Measurements from ENCODE around the gene EHBP1L1.
"Not testable (repeated sequence)": the region's sequence is repeated elsewhere in the genome, so short reads cannot be mapped to it uniquely, and the experiment has no call there.

Gene EHBP1L1

DNA sequence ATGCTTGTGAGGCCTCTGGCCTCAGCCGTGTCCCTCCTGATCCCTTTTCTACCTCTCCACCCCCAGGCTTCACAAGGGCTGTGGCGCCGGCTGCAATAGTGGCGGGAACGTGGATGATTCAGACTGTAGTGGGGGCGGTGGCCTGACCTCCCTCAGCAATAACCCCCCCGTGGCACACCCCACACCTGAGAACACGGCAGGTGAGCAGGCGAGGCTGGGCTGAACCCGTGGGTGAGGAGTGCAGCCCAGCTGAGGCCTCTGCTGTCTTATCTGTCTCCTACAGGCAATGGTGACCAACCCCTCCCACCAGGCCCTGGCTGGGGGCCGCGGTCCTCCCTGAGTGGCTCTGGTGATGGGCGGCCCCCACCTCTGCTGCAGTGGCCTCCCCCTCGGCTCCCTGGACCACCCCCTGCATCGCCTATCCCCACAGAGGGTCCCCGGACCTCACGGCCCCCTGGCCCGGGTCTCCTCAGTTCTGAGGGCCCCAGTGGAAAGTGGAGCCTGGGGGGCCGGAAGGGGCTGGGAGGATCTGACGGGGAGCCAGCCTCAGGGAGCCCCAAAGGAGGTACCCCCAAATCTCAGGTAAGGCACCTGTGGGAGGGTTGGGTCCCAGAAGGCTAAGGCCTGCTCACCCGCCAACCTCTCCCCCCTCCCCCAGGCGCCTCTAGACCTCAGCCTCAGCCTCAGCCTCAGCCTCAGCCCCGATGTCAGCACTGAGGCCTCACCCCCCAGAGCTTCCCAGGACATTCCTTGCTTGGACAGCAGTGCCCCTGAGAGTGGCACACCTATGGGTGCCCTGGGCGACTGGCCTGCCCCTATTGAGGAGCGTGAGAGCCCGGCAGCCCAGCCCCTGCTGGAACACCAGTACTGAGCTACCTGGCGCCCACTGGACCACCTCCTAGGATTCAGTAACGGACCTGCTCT, 60.5 kb downstream of the EHBP1L1 start:
- DNase-seq (ENCODE audit: low read depth), result no peak

DNA sequence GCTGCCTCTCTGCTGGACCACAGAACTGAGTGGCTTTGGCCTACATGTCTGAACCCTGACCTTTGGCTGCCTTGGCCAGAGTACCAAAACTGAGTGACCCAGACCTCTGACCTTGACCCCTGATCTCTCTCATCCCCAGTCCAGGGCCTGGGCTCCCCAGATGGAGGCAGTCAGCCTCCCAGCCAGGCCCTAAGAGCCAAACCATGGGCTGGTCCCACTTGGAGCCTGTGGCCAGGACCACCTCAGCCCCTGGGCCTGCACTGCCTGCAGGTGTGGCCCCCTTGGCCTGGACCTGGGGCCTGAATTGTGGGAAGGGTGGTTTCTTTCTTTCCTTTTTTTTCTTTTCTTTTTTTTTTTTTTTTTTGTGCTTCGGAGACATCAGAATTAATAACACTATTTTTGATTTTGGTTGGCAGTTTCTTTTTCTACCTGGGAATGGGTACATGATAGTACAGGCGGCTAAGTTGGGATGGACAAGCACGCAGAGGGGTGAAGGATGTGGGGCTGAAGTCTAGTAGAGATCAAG, 61.2 kb downstream of the EHBP1L1 start:
- no peak for DNase-seq (ENCODE audit: low read depth)

DNA sequence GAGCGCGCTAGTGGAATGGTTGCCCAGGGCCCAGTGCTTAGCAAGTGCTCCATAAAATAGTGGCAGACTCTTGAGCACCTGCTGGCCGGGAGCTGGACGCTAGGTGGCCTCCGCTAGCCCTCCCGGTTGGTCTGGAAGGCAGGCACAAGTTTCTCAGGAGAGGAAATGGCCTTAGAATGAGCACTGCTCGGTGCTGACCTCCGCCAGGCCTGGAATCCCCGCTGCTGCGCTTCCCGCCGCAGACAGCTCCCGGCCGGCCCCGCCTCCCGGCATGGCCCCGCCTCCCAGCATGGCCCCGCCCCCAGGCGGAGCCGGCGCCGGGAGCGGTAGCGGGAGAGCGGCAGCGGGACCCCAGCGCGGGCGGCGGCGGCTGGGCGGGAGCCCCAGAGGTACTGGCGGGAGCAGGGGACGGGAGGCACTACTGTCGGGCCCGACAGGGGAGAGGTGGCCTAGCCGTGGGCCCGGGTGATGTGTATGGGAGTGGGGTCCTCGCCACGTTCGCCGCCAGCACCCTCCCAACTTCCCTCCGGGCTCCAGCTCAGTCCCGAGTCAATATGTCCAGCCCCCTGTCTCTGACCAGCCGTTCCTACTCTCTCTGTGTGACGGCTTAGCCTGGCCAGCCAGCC, 62.1 kb downstream of the EHBP1L1 start, which contains the start of gene SIPA1:
Gene SIPA1 (plus strand): TSS at position 308 of the 626 bp plus-strand sequence. CDS start 2,821 bp downstream, outside the sequence.
- peak; percentile 47 for DNase-seq (ENCODE audit: low read depth)

DNA sequence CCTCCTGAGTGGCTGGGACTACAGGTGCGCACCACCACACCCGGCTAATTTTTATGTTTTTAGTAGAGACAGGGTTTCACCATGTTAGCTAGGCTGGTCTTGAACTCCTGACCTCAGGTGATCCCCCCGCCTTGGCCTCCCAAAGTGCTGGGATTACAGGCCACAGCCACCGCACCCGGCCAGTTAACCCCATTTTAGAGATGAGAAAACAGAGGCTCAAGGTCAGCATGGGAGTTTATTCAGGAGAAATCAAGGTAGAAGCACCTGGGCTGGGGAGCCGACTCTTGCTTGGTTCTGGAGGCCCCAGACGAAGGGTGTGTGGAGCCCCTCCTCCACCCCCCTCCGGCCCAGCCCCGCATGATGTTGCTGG, 63.4 kb downstream of the EHBP1L1 start:
- not testable (repeated sequence) for DNase-seq (ENCODE audit: low read depth)

DNA sequence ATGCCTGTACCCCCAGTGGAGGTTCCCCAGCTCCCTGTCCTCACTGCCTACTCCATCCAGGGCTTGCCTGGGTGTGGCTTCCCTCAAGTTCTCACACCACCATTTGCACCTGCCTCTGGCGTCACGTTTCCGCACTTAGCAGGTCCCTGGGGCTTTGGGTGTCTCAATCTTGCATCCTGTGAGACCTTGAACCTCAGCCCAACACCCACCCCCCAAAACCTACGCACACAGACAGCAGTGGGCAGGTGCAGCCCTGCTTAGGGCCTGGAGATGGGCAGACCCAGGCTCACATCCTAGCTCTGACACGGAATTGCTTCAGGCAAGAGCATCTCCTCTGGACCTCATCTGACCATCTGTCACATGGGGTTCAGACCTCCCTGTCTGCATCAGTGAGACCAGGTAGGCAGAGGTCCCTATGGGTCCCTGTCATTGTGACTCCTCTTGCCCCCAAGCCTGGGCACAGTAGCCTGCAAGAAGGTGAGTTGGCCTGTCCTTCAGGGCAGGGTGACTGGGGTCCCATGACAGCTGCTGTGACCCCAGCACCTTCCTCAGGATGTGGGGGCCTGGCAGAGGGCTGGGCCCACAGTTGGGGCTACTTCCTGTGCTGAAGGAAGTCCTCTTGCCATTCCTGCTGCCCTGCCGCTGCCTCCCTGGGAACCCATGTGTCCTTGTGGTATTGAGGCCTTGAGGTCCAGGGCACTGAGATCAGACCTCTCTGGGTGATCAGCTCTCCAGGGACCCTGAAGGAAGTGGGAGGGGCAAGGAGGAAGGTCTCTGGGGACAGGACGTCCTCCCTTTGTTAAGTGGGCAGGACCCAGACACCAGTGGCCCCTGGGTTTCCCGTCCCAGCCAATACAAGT, 64.0 kb downstream of the EHBP1L1 start:
- no peak for DNase-seq (ENCODE audit: low read depth)

DNA sequence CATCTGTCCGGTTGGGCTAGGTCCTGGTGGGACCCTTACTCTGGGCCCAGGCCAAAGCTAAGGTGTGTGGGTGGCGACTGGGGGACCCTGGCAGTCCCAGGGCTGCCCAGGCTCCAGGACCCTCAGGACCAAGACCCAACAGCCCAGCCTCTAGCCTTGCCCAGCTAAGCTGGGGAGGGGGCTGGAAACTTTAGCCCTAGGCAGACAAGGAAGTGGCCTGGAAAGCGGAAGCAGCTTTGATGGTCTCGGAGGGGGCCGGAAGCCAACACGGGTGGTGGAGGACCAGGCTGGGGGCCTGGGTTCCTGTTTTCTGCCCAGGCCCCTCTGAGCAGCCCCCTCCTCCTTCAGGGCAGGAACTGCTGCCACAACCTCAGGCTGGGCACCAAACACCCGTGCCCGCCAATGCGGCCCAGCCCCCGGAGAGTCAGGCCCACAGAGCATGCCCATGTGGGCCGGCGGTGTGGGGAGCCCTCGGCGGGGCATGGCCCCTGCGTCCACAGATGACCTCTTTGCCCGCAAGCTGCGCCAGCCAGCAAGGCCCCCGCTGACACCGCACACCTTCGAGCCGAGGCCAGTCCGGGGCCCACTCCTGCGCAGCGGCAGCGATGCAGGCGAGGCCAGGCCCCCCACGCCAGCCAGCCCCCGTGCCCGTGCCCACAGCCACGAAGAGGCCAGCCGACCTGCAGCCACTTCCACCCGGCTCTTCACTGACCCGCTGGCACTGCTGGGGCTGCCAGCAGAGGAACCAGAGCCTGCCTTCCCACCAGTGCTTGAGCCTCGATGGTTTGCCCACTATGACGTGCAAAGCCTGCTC, 64.8 kb downstream of the EHBP1L1 start:
- no peak for DNase-seq (ENCODE audit: low read depth)

DNA sequence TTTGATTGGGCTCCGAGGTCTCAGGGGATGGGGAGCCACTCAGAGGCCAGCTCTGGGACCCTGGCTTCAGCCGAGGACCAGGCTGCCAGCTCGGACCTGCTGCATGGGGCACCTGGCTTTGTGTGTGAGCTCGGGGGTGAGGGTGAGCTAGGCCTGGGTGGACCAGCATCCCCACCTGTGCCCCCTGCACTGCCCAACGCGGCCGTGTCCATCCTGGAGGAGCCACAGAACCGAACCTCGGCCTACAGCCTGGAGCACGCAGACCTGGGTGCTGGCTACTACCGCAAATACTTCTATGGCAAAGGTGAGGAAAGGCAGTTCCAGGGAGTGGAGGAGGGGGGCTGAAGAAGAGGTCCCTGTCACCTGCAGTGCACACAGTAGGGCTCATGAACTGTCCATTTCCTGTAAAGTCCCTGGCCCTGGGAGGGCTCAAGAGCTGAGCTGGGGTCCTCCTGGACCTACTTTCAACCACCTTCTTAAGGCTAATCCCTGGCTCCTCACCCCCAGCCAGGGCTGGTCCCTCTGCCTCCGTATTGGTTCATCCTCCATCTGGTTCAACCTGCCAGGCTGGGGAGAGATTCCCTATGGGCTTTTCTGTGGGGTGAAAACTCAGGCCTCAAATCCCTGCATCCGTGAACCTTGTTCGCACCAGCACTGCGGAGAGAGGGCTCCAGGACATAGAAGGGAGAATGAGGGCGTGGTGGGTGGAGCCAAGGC, 65.6 kb downstream of the EHBP1L1 start:
- DNase-seq (ENCODE audit: low read depth), result no peak

All from stimulated activated CD8-positive, alpha-beta memory T cell treated with anti-CD3 and anti-CD28 coated beads, Interleukin-7, amount 100 ng/mL, for 24 hours (primary cell).